Central memory CD4-positive, alpha-beta T cell (primary cell): Measurements from ENCODE around the gene DHRS1.

Experiments
- DNase-seq: peaks from one replicate; pipeline ENCODE4 v3.0.0; 2022

DHRS1 gene

GRCh38 chr14:24327303-24327702, 27.7 kb upstream of the DHRS1 start:
- no peak for DNase-seq

GRCh38 chr14:24325963-24326362, 26.4 kb upstream of the DHRS1 start:
- no peak for DNase-seq

- no peak for DNase-seq
Observed at GRCh38 chr14:24325041-24325530, 25.5 kb upstream of the DHRS1 start.

DNA sequence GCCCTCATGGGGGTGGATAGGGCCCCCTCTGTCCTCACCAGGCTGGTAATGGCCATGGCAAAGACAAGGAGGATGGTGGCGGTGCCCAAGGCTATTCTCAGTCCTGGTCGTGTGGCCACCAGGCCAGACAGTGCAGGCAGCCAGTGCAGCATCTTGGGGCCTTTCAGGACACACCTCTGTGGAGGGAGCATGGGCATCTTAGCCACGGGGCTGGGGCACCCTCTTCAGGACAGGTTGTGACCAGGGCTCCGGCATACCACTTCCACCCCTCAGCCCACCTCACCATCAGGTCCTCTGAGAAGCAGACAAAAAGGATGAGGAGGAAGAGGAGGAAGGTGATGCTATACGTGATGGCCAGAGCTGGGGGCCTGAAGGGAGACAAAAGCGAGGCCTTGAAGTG, 24.4 kb upstream of the DHRS1 start:
- DNase-seq = no peak

DNA sequence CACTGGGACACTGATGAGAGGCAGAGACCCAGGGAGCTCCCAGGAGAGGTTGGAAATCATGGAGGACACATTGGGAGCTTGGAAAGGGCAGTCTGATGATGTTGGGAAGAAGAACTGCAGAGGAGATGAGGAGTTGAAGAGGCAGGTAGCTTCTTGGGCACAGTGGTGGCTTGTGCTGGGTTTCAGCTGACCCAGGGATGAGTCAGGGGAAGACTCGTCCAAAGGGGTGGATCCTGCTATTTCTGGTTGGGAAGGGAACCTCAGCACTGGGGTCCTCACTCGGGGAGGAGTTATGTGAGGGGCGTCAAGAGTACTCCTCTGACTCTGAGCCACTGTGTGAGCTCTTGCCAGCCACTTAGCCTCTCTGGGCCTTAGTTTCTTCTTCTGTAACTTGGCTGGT, 23.8 kb upstream of the DHRS1 start:
- DNase-seq = no peak

GRCh38 chr14:24322672-24323071, 23.1 kb upstream of the DHRS1 start:
- DNase-seq = no peak

GRCh38 chr14:24321212-24321975, 21.8 kb upstream of the DHRS1 start:
- DNase-seq = no peak

DNA sequence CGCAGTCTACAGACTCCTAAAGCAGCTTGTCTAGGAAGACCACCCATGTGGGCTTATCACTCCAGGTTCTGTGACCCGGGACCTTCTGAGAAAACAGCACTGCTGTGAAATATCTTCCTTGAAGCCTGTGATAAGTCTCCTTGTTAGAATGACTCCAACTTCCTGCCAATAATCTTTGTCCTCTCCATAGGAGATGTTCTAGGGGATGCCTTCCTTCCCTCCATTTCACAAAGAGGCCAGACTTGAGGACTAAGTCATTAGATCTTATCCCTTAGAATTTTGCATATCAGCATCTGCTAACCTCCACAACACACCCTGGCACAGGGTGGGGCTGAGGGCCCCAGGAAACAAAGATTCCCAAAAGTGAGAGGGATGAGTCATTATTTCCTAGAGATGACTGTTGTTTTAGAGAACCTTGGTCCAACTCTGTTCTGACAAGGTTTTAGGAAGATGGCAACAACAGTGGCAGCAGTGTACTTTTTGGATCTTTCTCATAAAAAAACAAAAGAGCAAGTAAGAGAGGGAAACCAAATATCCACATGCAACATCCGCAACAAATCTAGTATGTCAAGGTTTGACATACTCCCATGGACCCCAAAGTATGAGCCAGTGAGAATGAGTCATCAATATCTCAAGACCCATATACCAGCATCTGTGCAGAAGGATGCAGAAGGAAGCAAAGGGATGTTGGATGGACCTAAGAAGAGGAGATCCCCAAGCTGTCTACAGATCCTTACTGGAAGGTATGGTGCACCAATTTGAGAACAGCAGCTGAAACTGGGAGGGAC, 17.8 kb upstream of the DHRS1 start:
- no peak for DNase-seq

GRCh38 chr14:24316597-24316950, 17.0 kb upstream of the DHRS1 start:
- DNase-seq = no peak

- no peak for DNase-seq
Observed at GRCh38 chr14:24315807-24316596, 16.4 kb upstream of the DHRS1 start.

DNA sequence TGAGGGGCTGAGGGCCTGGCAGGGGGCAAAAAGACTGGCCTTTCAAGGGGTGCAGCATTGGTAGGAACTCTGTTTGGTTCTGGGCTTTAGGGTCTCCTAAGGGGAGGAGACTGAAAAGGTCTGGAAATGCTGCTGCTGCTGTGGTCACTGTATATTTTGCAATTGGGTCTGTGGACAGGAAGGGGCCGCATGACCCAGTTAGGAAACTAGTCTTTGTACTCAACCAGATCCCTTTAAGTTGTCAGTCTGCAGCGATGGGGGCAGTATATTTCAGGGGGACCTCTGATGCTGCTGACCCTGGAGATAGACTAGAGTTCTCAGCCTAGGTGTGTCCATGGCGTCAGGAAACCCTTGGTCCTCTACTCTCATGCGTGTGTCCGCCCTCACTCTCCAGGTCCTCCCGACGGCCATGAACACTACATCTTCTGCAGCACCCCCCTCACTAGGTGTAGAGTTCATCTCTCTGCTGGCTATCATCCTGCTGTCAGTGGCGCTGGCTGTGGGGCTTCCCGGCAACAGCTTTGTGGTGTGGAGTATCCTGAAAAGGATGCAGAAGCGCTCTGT, 15.7 kb upstream of the DHRS1 start:
- no peak for DNase-seq

GRCh38 chr14:24314377-24315193, 15.0 kb upstream of the DHRS1 start:
- no peak for DNase-seq

DNA sequence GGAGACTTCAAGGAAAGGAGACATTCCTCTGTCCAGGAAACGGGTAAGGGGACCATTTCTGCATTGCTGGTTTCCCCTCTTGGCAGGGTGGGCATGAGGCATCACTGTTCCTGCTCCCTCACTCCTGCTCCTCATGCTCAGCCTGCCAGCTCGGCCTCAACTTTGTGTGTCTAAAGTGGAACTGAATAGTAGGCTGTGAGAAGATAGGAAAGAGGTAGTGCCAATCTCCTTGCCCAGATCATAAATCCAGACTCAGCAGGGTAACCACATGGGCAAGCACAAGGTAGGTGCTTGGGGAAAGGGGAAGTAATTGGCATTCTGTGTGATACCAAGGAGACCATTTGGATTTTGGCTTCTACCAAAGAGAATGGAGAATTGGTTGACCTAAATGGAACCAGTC, 14.3 kb upstream of the DHRS1 start:
- DNase-seq = no peak

GRCh38 chr14:24312736-24313507, 13.3 kb upstream of the DHRS1 start:
- DNase-seq = peak; percentile 65

DNA sequence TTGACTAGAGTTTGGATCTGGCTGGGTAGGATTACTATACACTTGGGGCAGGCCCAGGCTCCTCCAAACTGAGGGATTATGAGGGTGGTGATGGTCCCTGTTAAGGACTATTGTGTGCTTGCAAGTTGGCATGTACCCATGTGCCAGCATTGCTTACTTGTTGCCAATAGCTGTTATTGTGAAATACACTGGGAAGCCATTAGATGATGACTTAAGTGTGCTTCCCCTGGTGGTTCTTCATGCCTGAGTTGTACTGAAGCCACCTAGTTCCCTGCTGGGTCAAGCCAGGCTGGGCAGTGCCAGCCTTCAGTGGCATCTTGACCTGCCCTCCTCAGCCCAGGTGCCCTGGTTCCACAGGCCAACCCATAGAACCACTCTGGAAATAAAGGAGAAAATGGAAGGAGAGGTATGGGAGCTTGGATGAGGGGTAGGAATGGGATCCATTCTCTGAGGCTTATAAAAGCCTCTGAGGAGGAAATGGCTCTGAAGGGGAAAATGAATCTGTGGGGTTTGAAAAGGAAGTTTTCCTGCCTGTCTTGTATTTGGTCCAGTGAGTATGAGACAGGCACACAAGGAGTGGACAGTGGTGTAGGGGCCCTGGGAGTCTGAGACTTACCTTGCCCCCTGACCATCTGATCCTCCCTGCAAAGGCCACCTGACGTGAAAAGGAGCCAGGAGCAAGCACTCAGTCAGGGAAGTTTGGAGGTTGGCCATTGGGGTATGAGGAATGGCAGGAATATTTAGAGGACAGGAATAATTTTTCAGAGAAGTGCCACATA, 12.4 kb upstream of the DHRS1 start:
- DNase-seq = no peak

GRCh38 chr14:24310646-24311604, 11.3 kb upstream of the DHRS1 start, which contains the start of gene LTB4R:
Gene LTB4R (plus strand): TSS chr14:24311502. CDS start chr14:24315652, 4,150 bp downstream.
- peak; percentile 71 for DNase-seq

GRCh38 chr14:24310265-24310645, 10.7 kb upstream of the DHRS1 start:
- no peak for DNase-seq

- no peak for DNase-seq
Observed at GRCh38 chr14:24309538-24310264, 10.1 kb upstream of the DHRS1 start, which contains the start of gene LTB4R2. Gene LTB4R2 (plus strand): TSS chr14:24310140. CDS start chr14:24310665, 525 bp downstream.
